HCT116 (cell line): ENCODE measurements around the gene PGBD5. TPM values are rescaled to one million over a fixed set of nuclear protein-coding genes. Genes with fewer than 3 reads are reported as not detected.
A peak's percentile ranks its signal among the peaks of the same experiment; 100 is the strongest.

ENCODE experiments used
- ATAC-seq: fragments of 200-7000 bp; cut with Tn5 transposase; 2 replicates; pipeline ENCODE4 v1.9.1; 2020; ENCODE audit warnings: mild to moderate bottlenecking, moderate library complexity
- BruUV-seq: library from RNA; stranded (reverse); fragments of 400-500 nt; replicated peaks from 2 replicates; lab custom pipeline; 2021; lab: Mats Ljungman, UMichigan
- CTCF ChIA-PET: fragments of 300-600 bp; sonication (Branson Sonifier 250); formaldehyde crosslinking; loops from one replicate; lab custom pipeline; 2021; ENCODE audit warnings: antibody characterized with exemption; lab: Charles Lee
- POLR2A ChIA-PET: fragments of 300-600, 350-600 bp; sonication (Branson Sonifier 250); formaldehyde crosslinking; loops from one replicate; lab custom pipeline; 2021; ENCODE audit warnings: antibody characterized with exemption; lab: Charles Lee
- RAD21 ChIA-PET, 2 experiments: fragments of 300-600 bp; sonication (Branson Sonifier 250); formaldehyde crosslinking; loops; one replicate each; lab custom pipeline; 2023; ENCODE audit warnings: low total read pairs in 2 of 2; ENCODE audit not compliant: uncharacterized antibody in 2 of 2, unreplicated experiment in 2 of 2, low non-redundant PET in 1 of 2; lab: Charles Lee
- DNase-seq: peaks from one replicate; pipeline ENCODE4 v3.0.0-alpha.2; 2010; ENCODE audit warnings: low read depth, low spot score
- H2AFZ ChIP-seq: fragments of 200-600 bp; shearing (Covaris generic), sonication (generic); 2 replicates; pipeline ENCODE4 v1.6.1; 2017; ENCODE audit warnings: low read depth, mixed run types, mixed read lengths, antibody characterized with exemption, low read length; ENCODE audit not compliant: poor library complexity, severe bottlenecking
- H3K27ac ChIP-seq: 2 replicates; pipeline ENCODE4 v1.5.1; 2012; ENCODE audit warnings: low read depth, low read length
- H3K27me3 ChIP-seq: fragments of 200-600 bp; sonication (generic); 2 replicates; pipeline ENCODE4 v1.6.1; 2016; ENCODE audit warnings: mixed run types, low read length, mixed read lengths; ENCODE audit not compliant: insufficient read depth
- H3K36me3 ChIP-seq, 2 experiments: fragments of 200-500 bp in 1 of 2; fragments of 200-600 bp in 1 of 2; sonication (Bioruptor generic) in 1 of 2; sonication (generic) in 1 of 2; 2 replicates each; pipeline versions ENCODE4 v1.5.1 to v1.6.1; 2014 to 2016; ENCODE audit warnings: low read length in 2 of 2, inconsistent platforms in 1 of 2, mixed read lengths in 1 of 2, mixed run types in 1 of 2; ENCODE audit not compliant: insufficient read depth in 2 of 2, control insufficient read depth in 1 of 2
- H3K4me1 ChIP-seq, 2 experiments: fragments of 200-600 bp in 1 of 2; sonication (generic) in 1 of 2; 2 replicates each; pipeline versions ENCODE4 v1.5.1 to v1.6.1; 2012 to 2017; ENCODE audit warnings: low read length in 2 of 2, inconsistent platforms in 1 of 2, mild to moderate bottlenecking in 1 of 2, mixed read lengths in 1 of 2, mixed run types in 1 of 2, moderate library complexity in 1 of 2; ENCODE audit not compliant: insufficient read depth in 2 of 2, control insufficient read depth in 1 of 2
- H3K4me2 ChIP-seq: fragments of 200-600 bp; sonication (generic); 2 replicates; pipeline ENCODE4 v1.6.1; 2017; ENCODE audit warnings: mixed run types, low read length, mixed read lengths
- H3K4me3 ChIP-seq, 2 experiments: fragments of 200-600 bp in 1 of 2; sonication (generic) in 1 of 2; replicated peaks in 1 of 2; 2 replicates each; pipeline ENCODE4 v1.5.1; 2011 to 2016; ENCODE audit warnings: low read length in 2 of 2, control low read depth in 1 of 2, low read depth in 1 of 2, mild to moderate bottlenecking in 1 of 2, mixed read lengths in 1 of 2, mixed run types in 1 of 2
- H3K79me2 ChIP-seq: fragments of 200-600 bp; sonication (generic); 2 replicates; pipeline ENCODE4 v1.6.1; 2017; ENCODE audit warnings: mild to moderate bottlenecking, mixed run types, low read length, moderate library complexity, mixed read lengths; ENCODE audit not compliant: insufficient read depth
- H3K9ac ChIP-seq: fragments of 200-600 bp; sonication (generic); 2 replicates; pipeline ENCODE4 v1.6.1; 2016; ENCODE audit warnings: low read length, mixed read lengths
- H3K9me2 ChIP-seq: fragments of 200-600 bp; sonication (generic), shearing (Covaris generic); 2 replicates; pipeline ENCODE4 v1.6.1; 2017; ENCODE audit warnings: mixed run types, mild to moderate bottlenecking, moderate library complexity; ENCODE audit not compliant: insufficient read depth
- H3K9me3 ChIP-seq, 2 experiments: fragments of 200-500 bp in 1 of 2; fragments of 200-600 bp in 1 of 2; sonication (Bioruptor generic) in 1 of 2; sonication (generic) in 1 of 2; 2 replicates each; pipeline ENCODE4 v1.6.1; 2014 to 2017; ENCODE audit warnings: low read length in 2 of 2, mixed read lengths in 2 of 2, inconsistent platforms in 1 of 2, low read depth in 1 of 2, mild to moderate bottlenecking in 1 of 2, mixed run types in 1 of 2, moderate library complexity in 1 of 2; ENCODE audit not compliant: control insufficient read depth in 1 of 2, insufficient read depth in 1 of 2
- H4K20me1 ChIP-seq: fragments of 200-600 bp; sonication (generic), shearing (Covaris generic); 2 replicates; pipeline ENCODE4 v1.6.1; 2017; ENCODE audit warnings: mixed run types, mild to moderate bottlenecking, moderate library complexity; ENCODE audit not compliant: insufficient read depth
- ATF3 ChIP-seq: IDR thresholded peaks from 2 replicates; pipeline ENCODE4 v1.6.1; 2012
- CBX3 ChIP-seq: IDR thresholded peaks from 2 replicates; pipeline ENCODE4 v1.6.1; 2012; ENCODE audit warnings: low read depth
- EGR1 ChIP-seq: IDR thresholded peaks from 2 replicates; pipeline ENCODE4 v1.6.1; 2012; ENCODE audit warnings: low read depth
- ELF1 ChIP-seq: IDR thresholded peaks from 2 replicates; pipeline ENCODE4 v1.6.1; 2012; ENCODE audit warnings: low read depth, borderline replicate concordance
- EZH2 ChIP-seq: fragments of 200-600 bp; sonication (generic); IDR thresholded peaks from 2 replicates; pipeline ENCODE4 v1.6.1; 2017; ENCODE audit warnings: antibody characterized with exemption, mixed run types
- FOSL1 ChIP-seq: IDR thresholded peaks from 2 replicates; pipeline ENCODE4 v1.6.1; 2012; ENCODE audit warnings: low read depth
- JUND ChIP-seq: IDR thresholded peaks from 2 replicates; pipeline ENCODE4 v1.6.1; 2012
- MAX ChIP-seq: IDR thresholded peaks from 2 replicates; pipeline ENCODE4 v1.6.1; 2012
- POLR2A ChIP-seq: IDR thresholded peaks from 2 replicates; pipeline ENCODE4 v1.7.0; 2011; ENCODE audit warnings: borderline replicate concordance; ENCODE audit not compliant: insufficient read depth, insufficient read length; ENCODE audit errors: extremely low read depth
- POLR2AphosphoS5 ChIP-seq: IDR thresholded peaks from 2 replicates; pipeline ENCODE4 v1.6.1; 2011; ENCODE audit warnings: mild to moderate bottlenecking, low read depth, low read length, moderate library complexity
- RAD21 ChIP-seq: IDR thresholded peaks from 2 replicates; pipeline ENCODE4 v1.6.1; 2012; ENCODE audit warnings: low read depth, mild to moderate bottlenecking
- SP1 ChIP-seq: IDR thresholded peaks from 2 replicates; pipeline ENCODE4 v1.6.1; 2012; ENCODE audit warnings: low read depth
- SRF ChIP-seq: IDR thresholded peaks from 2 replicates; pipeline ENCODE4 v1.6.1; 2012; ENCODE audit warnings: low read depth
- TCF7L2 ChIP-seq: IDR thresholded peaks from 2 replicates; pipeline ENCODE4 v1.7.0; 2011; ENCODE audit warnings: borderline replicate concordance, inconsistent platforms; ENCODE audit not compliant: insufficient read depth, insufficient read length; ENCODE audit errors: extremely low read depth
- YY1 ChIP-seq: IDR thresholded peaks from 2 replicates; pipeline ENCODE4 v1.6.1; 2011; ENCODE audit warnings: low read length, low read depth, moderate library complexity, mild to moderate bottlenecking; ENCODE audit not compliant: insufficient replicate concordance; ENCODE audit errors: extremely low read depth
- ZBTB33 ChIP-seq: IDR thresholded peaks from 2 replicates; pipeline ENCODE4 v1.6.1; 2011; ENCODE audit warnings: mild to moderate bottlenecking, low read length, moderate library complexity; ENCODE audit not compliant: insufficient replicate concordance; ENCODE audit errors: extremely low read depth
- ZFX ChIP-seq: fragments of 450-650 bp; IDR thresholded peaks from 2 replicates; pipeline ENCODE4 v1.6.1; 2017
- ZNF274 ChIP-seq: fragments of 200-500 bp; sonication (Bioruptor generic); IDR thresholded peaks from 2 replicates; pipeline ENCODE4 v1.6.1; 2014; ENCODE audit warnings: mild to moderate bottlenecking, low read depth, low read length, inconsistent platforms
- intact Hi-C: fragments of 100-400 bp; cut with micrococcal nuclease; formaldehyde crosslinking; loops from 2 replicates; pipeline ENCODE4 v1.10.0; 2022
- total RNA-seq: library from RNA; stranded (reverse); gene quantifications from one replicate; pipeline ENCODE4 v1.2.1, GENCODE V29; 2021; ENCODE audit not compliant: unreplicated experiment
- TF ChIP-seq, protein P1 (sequence below): IDR thresholded peaks from 2 replicates; pipeline ENCODE4 v1.6.1; 2012; ENCODE audit warnings: low read depth
- TF ChIP-seq, protein P2 (sequence below), 3 experiments: fragments of 200-600 bp in 1 of 3; sonication (generic) in 1 of 3; IDR thresholded peaks in 2 of 3; conservative IDR thresholded peaks in 1 of 3; 2 replicates each; pipeline ENCODE4 v1.5.1; 2012 to 2017; ENCODE audit warnings: low read depth in 2 of 3, low read length in 2 of 3, antibody characterized with exemption in 1 of 3, borderline replicate concordance in 1 of 3, control low read depth in 1 of 3, mild to moderate bottlenecking in 1 of 3, mixed read lengths in 1 of 3, mixed run types in 1 of 3, moderate library complexity in 1 of 3; ENCODE audit not compliant: insufficient read depth in 1 of 3

PGBD5 gene
- total RNA-seq, 1 experiment from 2014 or later: 0.27 TPM

DNA sequence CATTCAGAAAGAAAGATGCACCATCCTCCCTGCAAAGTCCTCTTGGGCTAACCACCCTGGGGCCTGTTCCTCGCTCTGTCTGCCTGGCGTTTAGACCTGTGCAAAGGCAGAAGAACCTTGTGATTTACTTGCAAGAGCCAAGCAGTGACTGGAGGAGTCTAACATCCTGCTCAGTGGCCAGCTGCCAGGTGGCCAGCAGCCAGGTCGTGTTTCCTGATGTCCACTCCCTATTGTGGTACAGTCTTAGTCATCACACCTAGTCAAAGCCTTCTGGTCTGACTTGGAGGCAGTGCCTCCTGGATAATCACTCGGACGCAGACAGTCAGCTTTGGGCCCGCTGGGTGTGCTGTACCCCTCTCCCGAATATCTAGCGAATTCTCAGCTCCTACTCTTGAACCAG is 118.1 kb downstream of the PGBD5 start:
- POLR2A ChIA-PET: no interaction called here
- CTCF ChIA-PET: interaction anchor here (1.1 kb wide), 1 partner anchor 459 kb away, joined by 3 read pairs; no protein-coding TSS in a partner anchor
- RAD21 ChIA-PET: interaction anchor here in 1 of 2 experiments (0.7 kb wide), 1 partner anchor 188 kb away, joined by 3 read pairs; no protein-coding TSS in a partner anchor
- Histone ChIP-seq H3K4me1 (peaks cover 3 to 21% of the 10 kb centered on the region in 2 experiments; a peak in 3 of 4 replicates), H3K9me3 (no peaks in the 10 kb centered on the region), H3K9me2 (no peaks in the 10 kb centered on the region), H3K79me2 (no peaks in the 10 kb centered on the region), H3K9ac (no peak overlapping the region), H4K20me1 (no peaks in the 10 kb centered on the region), H3K27me3 (0 out of 2 replicates have a peak, but pooled peaks cover 4% of the 10 kb centered on the region), H3K27ac (no peak overlapping the region), H3K36me3 (no peaks in the 10 kb centered on the region), H2AFZ (no peak overlapping the region), H3K4me2 (peak overlapping the region; percentile 30; the same call in 1 of the 2 replicates), H3K4me3 (no peak overlapping the region)
- DNase-seq: peak; percentile 50
- peak; percentile 49; the same call in 1 of the 2 replicates for ATAC-seq
- intact Hi-C loops: no loop called here
- BruUV-seq: no TSS peak
- TF ChIP-seq JUND (peak; percentile 64), FOSL1 (peak; percentile 61), ZNF274 (no peak), CBX3 (peak; percentile 80), RAD21 (0 out of 2 replicates have a peak, but pooled peaks have one; percentile 14), POLR2A (no peak), SRF (no peak), ELF1 (no peak), ZFX (no peak), ATF3 (no peak), TCF7L2 (no peak), ZBTB33 (no peak), EZH2 (no peak), MAX (peak; percentile 45; the same call in 1 of the 2 replicates), SP1 (peak; percentile 59), EGR1 (no peak), POLR2AphosphoS5 (peak; percentile 74), YY1 (no peak)
- TF ChIP-seq, protein P1, sequence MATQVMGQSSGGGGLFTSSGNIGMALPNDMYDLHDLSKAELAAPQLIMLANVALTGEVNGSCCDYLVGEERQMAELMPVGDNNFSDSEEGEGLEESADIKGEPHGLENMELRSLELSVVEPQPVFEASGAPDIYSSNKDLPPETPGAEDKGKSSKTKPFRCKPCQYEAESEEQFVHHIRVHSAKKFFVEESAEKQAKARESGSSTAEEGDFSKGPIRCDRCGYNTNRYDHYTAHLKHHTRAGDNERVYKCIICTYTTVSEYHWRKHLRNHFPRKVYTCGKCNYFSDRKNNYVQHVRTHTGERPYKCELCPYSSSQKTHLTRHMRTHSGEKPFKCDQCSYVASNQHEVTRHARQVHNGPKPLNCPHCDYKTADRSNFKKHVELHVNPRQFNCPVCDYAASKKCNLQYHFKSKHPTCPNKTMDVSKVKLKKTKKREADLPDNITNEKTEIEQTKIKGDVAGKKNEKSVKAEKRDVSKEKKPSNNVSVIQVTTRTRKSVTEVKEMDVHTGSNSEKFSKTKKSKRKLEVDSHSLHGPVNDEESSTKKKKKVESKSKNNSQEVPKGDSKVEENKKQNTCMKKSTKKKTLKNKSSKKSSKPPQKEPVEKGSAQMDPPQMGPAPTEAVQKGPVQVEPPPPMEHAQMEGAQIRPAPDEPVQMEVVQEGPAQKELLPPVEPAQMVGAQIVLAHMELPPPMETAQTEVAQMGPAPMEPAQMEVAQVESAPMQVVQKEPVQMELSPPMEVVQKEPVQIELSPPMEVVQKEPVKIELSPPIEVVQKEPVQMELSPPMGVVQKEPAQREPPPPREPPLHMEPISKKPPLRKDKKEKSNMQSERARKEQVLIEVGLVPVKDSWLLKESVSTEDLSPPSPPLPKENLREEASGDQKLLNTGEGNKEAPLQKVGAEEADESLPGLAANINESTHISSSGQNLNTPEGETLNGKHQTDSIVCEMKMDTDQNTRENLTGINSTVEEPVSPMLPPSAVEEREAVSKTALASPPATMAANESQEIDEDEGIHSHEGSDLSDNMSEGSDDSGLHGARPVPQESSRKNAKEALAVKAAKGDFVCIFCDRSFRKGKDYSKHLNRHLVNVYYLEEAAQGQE: no peak
- TF ChIP-seq, protein P2, sequence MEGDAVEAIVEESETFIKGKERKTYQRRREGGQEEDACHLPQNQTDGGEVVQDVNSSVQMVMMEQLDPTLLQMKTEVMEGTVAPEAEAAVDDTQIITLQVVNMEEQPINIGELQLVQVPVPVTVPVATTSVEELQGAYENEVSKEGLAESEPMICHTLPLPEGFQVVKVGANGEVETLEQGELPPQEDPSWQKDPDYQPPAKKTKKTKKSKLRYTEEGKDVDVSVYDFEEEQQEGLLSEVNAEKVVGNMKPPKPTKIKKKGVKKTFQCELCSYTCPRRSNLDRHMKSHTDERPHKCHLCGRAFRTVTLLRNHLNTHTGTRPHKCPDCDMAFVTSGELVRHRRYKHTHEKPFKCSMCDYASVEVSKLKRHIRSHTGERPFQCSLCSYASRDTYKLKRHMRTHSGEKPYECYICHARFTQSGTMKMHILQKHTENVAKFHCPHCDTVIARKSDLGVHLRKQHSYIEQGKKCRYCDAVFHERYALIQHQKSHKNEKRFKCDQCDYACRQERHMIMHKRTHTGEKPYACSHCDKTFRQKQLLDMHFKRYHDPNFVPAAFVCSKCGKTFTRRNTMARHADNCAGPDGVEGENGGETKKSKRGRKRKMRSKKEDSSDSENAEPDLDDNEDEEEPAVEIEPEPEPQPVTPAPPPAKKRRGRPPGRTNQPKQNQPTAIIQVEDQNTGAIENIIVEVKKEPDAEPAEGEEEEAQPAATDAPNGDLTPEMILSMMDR (IDR thresholded peaks at IDR 0.05 in 2 of 3, conservative IDR thresholded peaks at IDR 0.05 in 1 of 3; ENCODE audit: borderline replicate concordance in 1 of 3, insufficient read depth in 1 of 3, low read depth in 2 of 3, low read length in 2 of 3): no peak
